Measurements from ENCODE around the gene SRRM4. TPM values are rescaled to one million over a fixed set of nuclear protein-coding genes. Genes with fewer than 3 reads are reported as not detected.

Gene SRRM4
- total and polyA plus RNA-seq, 2 experiments from 2014 or later = 0.53 to 0.63 TPM

GRCh38 chr12:119181944-119182343 lies 200.6 kb downstream of the SRRM4 start:
- Mint-ChIP-seq H3K27me3 (ENCODE audit: insufficient read depth, low read depth, poor library complexity) (peaks cover 3% of the 10 kb centered on the region), H3K4me1 (peaks cover 44% of the 10 kb centered on the region), H3K9me3 (no peaks in the 10 kb centered on the region), H3K36me3 (ENCODE audit: low read depth) (no peaks in the 10 kb centered on the region), H3K4me3 (no peak overlapping the region), H3K27ac (no peak overlapping the region)
- no peaks in the 10 kb centered on the region for H4K20me1 ChIP-seq (replicated peaks; ENCODE audit: insufficient read depth)
- H3K4me3 ChIP-seq = no peak overlapping the region
- no peak overlapping the region for H2AFZ ChIP-seq
- ATAC-seq (no peak), DNase-seq (ENCODE audit: low spot score) (no peak)
- peaks cover 38% of the 10 kb centered on the region for H3K4me1 ChIP-seq (ENCODE audit: insufficient read depth)
- no peaks in the 10 kb centered on the region for H3K79me2 ChIP-seq (replicated peaks; ENCODE audit: insufficient read depth)
- TF ChIP-seq REST (IDR thresholded peaks at IDR 0.05; ENCODE audit: unreplicated experiment) (no peak), ETS1 (IDR thresholded peaks at IDR 0.05) (no peak), ZNF331 (CRISPR knock-in tag; IDR thresholded peaks at IDR 0.05; ENCODE audit: low read depth) (no peak), JUNB (IDR thresholded peaks at IDR 0.05; ENCODE audit: unreplicated experiment) (no peak), NANOG (IDR thresholded peaks at IDR 0.05; ENCODE audit: borderline replicate concordance) (no peak), ZNF114 (CRISPR knock-in tag; IDR thresholded peaks at IDR 0.05) (no peak)
- no peaks in the 10 kb centered on the region for H3K36me3 ChIP-seq (ENCODE audit: insufficient read depth)
- no peaks in the 10 kb centered on the region for H3K27me3 ChIP-seq (ENCODE audit: insufficient read depth)
- H3F3A ChIP-seq (replicated peaks; ENCODE audit: low read depth) = no peaks in the 10 kb centered on the region
- no peak overlapping the region for H3K4me2 ChIP-seq
- H3K27ac ChIP-seq (ENCODE audit: low read depth) = no peak overlapping the region
- no peaks in the 10 kb centered on the region for H3K9me2 ChIP-seq (ENCODE audit: insufficient read depth)

GRCh38 chr12:119182701-119183493 lies 201.6 kb downstream of the SRRM4 start:
- no peaks in the 10 kb centered on the region for H3K27me3 ChIP-seq (ENCODE audit: insufficient read depth)
- H3K36me3 ChIP-seq (ENCODE audit: insufficient read depth) = no peaks in the 10 kb centered on the region
- peaks cover 36% of the 10 kb centered on the region for H3K4me1 ChIP-seq (ENCODE audit: insufficient read depth)
- no peaks in the 10 kb centered on the region for H3F3A ChIP-seq (replicated peaks; ENCODE audit: low read depth)
- no peak overlapping the region for H3K4me3 ChIP-seq
- Mint-ChIP-seq H3K9me3 (no peaks in the 10 kb centered on the region), H3K36me3 (ENCODE audit: low read depth) (peaks cover 5% of the 10 kb centered on the region; the same call in 2 of the 3 replicates), H3K27ac (no peak overlapping the region), H3K4me3 (no peak overlapping the region), H3K27me3 (ENCODE audit: insufficient read depth, low read depth, poor library complexity) (peaks cover 3% of the 10 kb centered on the region), H3K4me1 (peaks cover 42% of the 10 kb centered on the region)
- H3K79me2 ChIP-seq (replicated peaks; ENCODE audit: insufficient read depth) = no peaks in the 10 kb centered on the region
- H3K27ac ChIP-seq (ENCODE audit: low read depth) = 0 out of 2 replicates have a peak overlapping the region, but pooled peaks have one; percentile 26
- no peak overlapping the region for H3K4me2 ChIP-seq
- no peak overlapping the region for H2AFZ ChIP-seq
- no peaks in the 10 kb centered on the region for H3K9me2 ChIP-seq (ENCODE audit: insufficient read depth)
- DNase-seq (ENCODE audit: low spot score) (no peak), ATAC-seq (no peak)
- no peaks in the 10 kb centered on the region for H4K20me1 ChIP-seq (replicated peaks; ENCODE audit: insufficient read depth)
- TF ChIP-seq CTCF (conservative IDR thresholded peaks at IDR 0.05; ENCODE audit: low read depth in 2 of 2) (no peak), ZNF114 (CRISPR knock-in tag; IDR thresholded peaks at IDR 0.05) (no peak), CREB1 (CRISPR knock-in tag; IDR thresholded peaks at IDR 0.05; ENCODE audit: low read depth) (no peak), POLR2AphosphoS5 (IDR thresholded peaks at IDR 0.05; ENCODE audit: low read depth) (no peak), EZH2 (IDR thresholded peaks at IDR 0.05; ENCODE audit: low read depth, unreplicated experiment) (no peak), EZH2phosphoT487 (IDR thresholded peaks at IDR 0.05; ENCODE audit: unreplicated experiment) (no peak)
